GM19240 (cell line): Measurements from ENCODE around the gene ZFYVE27.

Experiments used
- DNase-seq: peaks from one replicate; pipeline ENCODE4 v3.0.0; 2011; ENCODE audit warnings: low spot score; ENCODE audit not compliant: insufficient read length

ZFYVE27 gene

GRCh38 chr10:97788552-97789442 is 51.9 kb downstream of the ZFYVE27 start:
- DNase-seq, result no peak

- DNase-seq, result no peak
Measured at GRCh38 chr10:97789770-97790397, 53.0 kb downstream of the ZFYVE27 start.

GRCh38 chr10:97791824-97792721 is 55.1 kb downstream of the ZFYVE27 start:
- peak; percentile 81 for DNase-seq

GRCh38 chr10:97795886-97796285 is 59.0 kb downstream of the ZFYVE27 start:
- DNase-seq, result no peak

GRCh38 chr10:97796651-97797050 is 59.7 kb downstream of the ZFYVE27 start:
- DNase-seq, result no peak

GRCh38 chr10:97798958-97799610 is 62.2 kb downstream of the ZFYVE27 start:
- DNase-seq, result no peak

- no peak for DNase-seq
Measured at GRCh38 chr10:97800474-97800873, 63.5 kb downstream of the ZFYVE27 start.

GRCh38 chr10:97801422-97801821 is 64.5 kb downstream of the ZFYVE27 start:
- no peak for DNase-seq

- DNase-seq, result no peak
Measured at GRCh38 chr10:97805096-97805884, 68.4 kb downstream of the ZFYVE27 start.

- no peak for DNase-seq
Measured at GRCh38 chr10:97805949-97806348, 69.0 kb downstream of the ZFYVE27 start.

GRCh38 chr10:97810446-97810845 is 73.5 kb downstream of the ZFYVE27 start:
- DNase-seq, result no peak
